ENCODE results near the gene FAM171A1.

DNA sequence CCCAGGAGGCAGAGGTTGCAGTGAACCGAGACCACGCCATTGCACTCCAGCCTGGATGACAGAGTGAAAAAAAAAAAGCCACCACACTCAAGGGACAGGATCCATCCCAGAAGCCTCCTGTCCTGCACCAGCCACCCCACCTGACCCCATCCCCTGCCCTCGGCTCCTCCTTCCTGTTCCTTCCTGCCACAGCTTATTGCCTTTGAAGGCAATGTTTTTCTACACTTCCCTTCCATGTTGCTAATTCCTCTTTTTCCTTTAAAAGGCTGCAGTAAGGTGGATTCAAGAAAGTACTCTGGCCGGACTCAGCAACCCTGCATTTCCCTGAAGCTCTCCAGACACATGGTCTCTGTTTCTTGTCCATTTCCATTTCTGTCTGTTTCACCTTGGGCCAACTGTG is 80.9 kb downstream of the FAM171A1 start:
- TF ChIP-seq, protein P1, sequence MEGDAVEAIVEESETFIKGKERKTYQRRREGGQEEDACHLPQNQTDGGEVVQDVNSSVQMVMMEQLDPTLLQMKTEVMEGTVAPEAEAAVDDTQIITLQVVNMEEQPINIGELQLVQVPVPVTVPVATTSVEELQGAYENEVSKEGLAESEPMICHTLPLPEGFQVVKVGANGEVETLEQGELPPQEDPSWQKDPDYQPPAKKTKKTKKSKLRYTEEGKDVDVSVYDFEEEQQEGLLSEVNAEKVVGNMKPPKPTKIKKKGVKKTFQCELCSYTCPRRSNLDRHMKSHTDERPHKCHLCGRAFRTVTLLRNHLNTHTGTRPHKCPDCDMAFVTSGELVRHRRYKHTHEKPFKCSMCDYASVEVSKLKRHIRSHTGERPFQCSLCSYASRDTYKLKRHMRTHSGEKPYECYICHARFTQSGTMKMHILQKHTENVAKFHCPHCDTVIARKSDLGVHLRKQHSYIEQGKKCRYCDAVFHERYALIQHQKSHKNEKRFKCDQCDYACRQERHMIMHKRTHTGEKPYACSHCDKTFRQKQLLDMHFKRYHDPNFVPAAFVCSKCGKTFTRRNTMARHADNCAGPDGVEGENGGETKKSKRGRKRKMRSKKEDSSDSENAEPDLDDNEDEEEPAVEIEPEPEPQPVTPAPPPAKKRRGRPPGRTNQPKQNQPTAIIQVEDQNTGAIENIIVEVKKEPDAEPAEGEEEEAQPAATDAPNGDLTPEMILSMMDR (IDR thresholded peaks at IDR 0.05) = no peak
- TF ChIP-seq ZFX (IDR thresholded peaks at IDR 0.05; ENCODE audit: borderline replicate concordance) = no peak
